GM12878 (cell line): ENCODE data around the gene CEP83. TPM values are rescaled to one million over a fixed set of nuclear protein-coding genes. Genes with fewer than 3 reads are reported as not detected.
"Not testable (repeated sequence)": the region's sequence is repeated elsewhere in the genome, so short reads cannot be mapped to it uniquely, and the experiment has no call there.

Experiments used
- ATAC-seq: fragments of 200-7000 bp; cut with Tn5 transposase; 3 replicates; pipeline ENCODE4 v1.9.1; 2020; ENCODE audit warnings: mild to moderate bottlenecking, moderate library complexity
- BruUV-seq: library from RNA; stranded (reverse); fragments of 400-500 nt; replicated peaks from 2 replicates; lab custom pipeline; 2021; lab: Mats Ljungman, UMichigan
- CTCF ChIA-PET: fragments of 300-600 bp; sonication (Branson Sonifier 250); formaldehyde crosslinking; extraction: SDS; loops from one replicate; lab custom pipeline; 2021; ENCODE audit warnings: inconsistent platforms; lab: Yijun Ruan, JAX
- POLR2A ChIA-PET: fragments of 350-600 bp; formaldehyde crosslinking; extraction: SDS; loops from one replicate; lab custom pipeline; 2021; ENCODE audit warnings: inconsistent platforms; lab: Charles Lee
- RAD21 ChIA-PET: fragments of 300-600 bp; sonication (Branson Sonifier 250); formaldehyde crosslinking; loops from one replicate; lab custom pipeline; 2023; ENCODE audit warnings: antibody characterized with exemption; ENCODE audit not compliant: unreplicated experiment; lab: Charles Lee
- SMC1A ChIA-PET: fragments of 300-600 bp; sonication (Branson Sonifier 250); formaldehyde crosslinking; loops from one replicate; lab custom pipeline; 2023; ENCODE audit not compliant: unreplicated experiment, uncharacterized antibody; lab: Charles Lee
- DNase-seq: peaks from one replicate; pipeline ENCODE4 v3.0.0-alpha.2; 2011; ENCODE audit warnings: low read depth, low spot score
- FAIRE-seq: peaks from 3 replicates; lab custom pipeline; 2011; peaks lifted over from hg19 to GRCh38; lab: Jason Lieb, UNC
- H2AFZ ChIP-seq: 2 replicates; pipeline ENCODE4 v1.6.0; 2011; ENCODE audit warnings: low read depth, low read length, control low read depth; ENCODE audit not compliant: control insufficient read depth
- H3K27ac ChIP-seq: 2 replicates; pipeline ENCODE4 v1.5.1; 2011; ENCODE audit warnings: control low read depth; ENCODE audit not compliant: control insufficient read depth, insufficient read depth
- H3K27me3 ChIP-seq, 2 experiments: replicated peaks in 1 of 2; 2 replicates each; pipeline versions ENCODE4 v1.6.0 to v1.6.1; 2011; ENCODE audit warnings: low read length in 1 of 2; ENCODE audit not compliant: control insufficient read depth in 2 of 2, insufficient read depth in 2 of 2
- H3K36me3 ChIP-seq, 2 experiments: 2 replicates each; pipeline ENCODE4 v1.5.1; 2011; ENCODE audit warnings: low read length in 1 of 2; ENCODE audit not compliant: control insufficient read depth in 2 of 2, insufficient read depth in 2 of 2
- H3K4me1 ChIP-seq: 2 replicates; pipeline ENCODE4 v1.6.1; 2011; ENCODE audit warnings: mild to moderate bottlenecking, low read length, moderate library complexity, mixed read lengths; ENCODE audit not compliant: control insufficient read depth, insufficient read depth
- H3K4me2 ChIP-seq: 2 replicates; pipeline ENCODE4 v1.6.0; 2011; ENCODE audit warnings: control low read depth; ENCODE audit not compliant: control insufficient read depth, insufficient read depth
- H3K4me3 ChIP-seq: fragments of 200-600 bp; sonication (generic); 2 replicates; pipeline ENCODE4 v1.5.1; 2016
- H3K79me2 ChIP-seq: 2 replicates; pipeline ENCODE4 v1.6.0; 2011; ENCODE audit warnings: low read length; ENCODE audit not compliant: control insufficient read depth, insufficient read depth
- H3K9ac ChIP-seq: 2 replicates; pipeline ENCODE4 v1.8.0; 2011; ENCODE audit warnings: low read length, control low read depth, mixed read lengths; ENCODE audit not compliant: control insufficient read depth, insufficient read depth
- H3K9me3 ChIP-seq: replicated peaks from 3 replicates; pipeline ENCODE4 v1.5.1; 2011; ENCODE audit warnings: mild to moderate bottlenecking, low read length; ENCODE audit not compliant: control insufficient read depth, insufficient read depth
- H4K20me1 ChIP-seq: 2 replicates; pipeline ENCODE4 v1.6.0; 2011; ENCODE audit not compliant: control insufficient read depth, insufficient read depth
- CBX3 ChIP-seq: fragments of 200-600 bp; sonication (generic); IDR thresholded peaks from 2 replicates; pipeline ENCODE4 v1.6.1; 2016; ENCODE audit warnings: low read depth, borderline replicate concordance
- CREM ChIP-seq: IDR thresholded peaks from 2 replicates; pipeline ENCODE4 v1.6.1; 2014; ENCODE audit warnings: antibody characterized with exemption, low read depth
- FOS ChIP-seq: IDR thresholded peaks from 3 replicates; pipeline ENCODE4 v1.6.1; 2011; ENCODE audit warnings: borderline replicate concordance; ENCODE audit not compliant: insufficient read length; ENCODE audit errors: extremely low read depth
- FOXM1 ChIP-seq: IDR thresholded peaks from 2 replicates; pipeline ENCODE4 v1.6.1; 2012; ENCODE audit warnings: low read depth, mild to moderate bottlenecking, inconsistent platforms, low read length, moderate library complexity
- KDM1A ChIP-seq: fragments of 200-600 bp; sonication (generic); IDR thresholded peaks from 2 replicates; pipeline ENCODE4 v1.6.1; 2016; ENCODE audit warnings: borderline replicate concordance
- NFYB ChIP-seq: IDR thresholded peaks from 2 replicates; pipeline ENCODE4 v1.6.1; 2011; ENCODE audit warnings: low read depth, mild to moderate bottlenecking, low read length, improper control_type of control experiment, moderate library complexity; ENCODE audit not compliant: insufficient read depth
- NR2C2 ChIP-seq: IDR thresholded peaks from 2 replicates; pipeline ENCODE4 v1.6.1; 2011; ENCODE audit warnings: borderline replicate concordance, low read depth; ENCODE audit not compliant: control insufficient read depth, insufficient read length
- SIX5 ChIP-seq: IDR thresholded peaks from 2 replicates; pipeline ENCODE4 v1.6.1; 2011; ENCODE audit warnings: mild to moderate bottlenecking, low read depth, low read length, moderate library complexity; ENCODE audit not compliant: severe bottlenecking
- YY1 ChIP-seq: IDR thresholded peaks from 2 replicates; pipeline ENCODE4 v1.6.1; 2011; ENCODE audit warnings: low read depth, mild to moderate bottlenecking, low read length
- ZNF217 ChIP-seq: fragments of 450-650 bp; IDR thresholded peaks from 2 replicates; pipeline ENCODE4 v1.6.1; 2017; ENCODE audit warnings: antibody characterized with exemption, mild to moderate bottlenecking
- WGBS: methylation state at CpG from one replicate; pipeline ENCODE4 v1.1.6; 2016; ENCODE audit warnings: low lambda C conversion rate; ENCODE audit not compliant: insufficient replicate concordance, insufficient coverage; ENCODE audit errors: missing lambda C conversion rate; 5-methylcytosine and 5-hydroxymethylcytosine counted together
- in situ Hi-C: fragments of 300-500 bp; cut with MboI; formaldehyde crosslinking; loops from 9 replicates; pipeline ENCODE4 v1.14.3; 2018; ENCODE audit warnings: mixed read lengths
- intact Hi-C: fragments of 100-400 bp; cut with micrococcal nuclease; formaldehyde crosslinking; loops from one replicate; pipeline ENCODE4 v1.14.2; 2022; ENCODE audit not compliant: unreplicated experiment
- polyA plus RNA-seq, 11 experiments: library from polyadenylated mRNA; depleted of rRNA in 4 of 11; unstranded in 6 of 11; stranded (reverse) in 5 of 11; fragments of >200 nt; fragmentation: Nextera tagmentation in 4 of 11; fragmentation: Illumina TruSeq in 1 of 11; extraction: Ambion mirVana in 4 of 11; extraction: Trizol in 1 of 11; gene quantifications; 1 replicate in 1 of 11; 2 replicates in 10 of 11; pipeline versions ENCODE4 v1.2.1 to v1.2.3, GENCODE V29; 2011 to 2016; ENCODE audit warnings: inconsistent platforms in 2 of 11, missing spikeins in 2 of 11, low read depth in 1 of 11
- total RNA-seq, 4 experiments: library from RNA; depleted of rRNA in 3 of 4; stranded (reverse); fragments of >200 nt in 3 of 4; fragmentation: Illumina TruSeq in 1 of 4; extraction: Trizol in 1 of 4; gene quantifications; 2 replicates each; pipeline versions ENCODE4 v1.2.1 to v1.2.3, GENCODE V29; 2013 to 2021
- TF ChIP-seq, protein P1 (sequence below): fragments of 450-650 bp; IDR thresholded peaks from 2 replicates; pipeline ENCODE4 v1.6.1; 2017; ENCODE audit warnings: mild to moderate bottlenecking
- TF ChIP-seq, protein P2 (sequence below): fragments of 450-650 bp; formaldehyde crosslinking; IDR thresholded peaks from 2 replicates; pipeline ENCODE4 v1.4.0; 2020; ENCODE audit warnings: mild to moderate bottlenecking, moderate library complexity

CEP83 gene
- total and polyA plus RNA-seq, 10 of the 15 experiments (the other 5 are each of a cell fraction or from before 2014, with no cell fraction given) = 4.3 to 39.0 (median 22.5) TPM

DNA sequence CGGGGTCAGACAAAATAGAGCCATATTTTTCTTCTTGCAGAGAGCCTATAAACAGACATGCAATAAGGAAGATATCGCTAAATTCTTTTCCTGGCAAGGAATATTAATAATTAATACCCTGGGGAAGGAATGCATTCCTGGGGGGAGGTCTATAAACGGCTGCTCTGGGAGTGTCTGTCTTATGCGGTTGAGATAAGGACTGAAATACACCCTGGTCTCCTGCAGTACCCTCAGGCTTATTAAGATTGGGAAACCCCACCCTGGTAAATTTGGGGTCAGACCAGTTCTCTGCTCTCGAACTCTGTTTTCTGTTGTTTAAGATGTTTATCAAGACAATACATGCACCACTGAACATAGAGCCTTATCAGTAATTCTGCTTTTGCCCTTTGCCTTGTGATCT is 61.0 kb downstream of the CEP83 start:
- H4K20me1 ChIP-seq, H2AFZ ChIP-seq, RAD21 ChIA-PET, intact Hi-C loops, H3K4me3 ChIP-seq, DNase-seq, H3K9ac ChIP-seq, ATAC-seq, H3K27ac ChIP-seq, POLR2A ChIA-PET, H3K36me3 ChIP-seq, CTCF ChIA-PET, H3K27me3 ChIP-seq, H3K79me2 ChIP-seq, FAIRE-seq, H3K4me2 ChIP-seq, BruUV-seq, in situ Hi-C loops, H3K4me1 ChIP-seq: not testable (repeated sequence)
- H3K9me3 ChIP-seq = peaks cover 15% of the 10 kb centered on the region
- 0 out of 2 replicates have a peak, but pooled peaks have one; percentile 44 for TF ChIP-seq CBX3
- SMC1A ChIA-PET = interaction anchor here (0.7 kb wide), 1 partner anchor 63 kb away, joined by 3 read pairs; no protein-coding TSS in a partner anchor
- over 99% methylated on average over 5 of the region's 5 CpGs for WGBS

DNA sequence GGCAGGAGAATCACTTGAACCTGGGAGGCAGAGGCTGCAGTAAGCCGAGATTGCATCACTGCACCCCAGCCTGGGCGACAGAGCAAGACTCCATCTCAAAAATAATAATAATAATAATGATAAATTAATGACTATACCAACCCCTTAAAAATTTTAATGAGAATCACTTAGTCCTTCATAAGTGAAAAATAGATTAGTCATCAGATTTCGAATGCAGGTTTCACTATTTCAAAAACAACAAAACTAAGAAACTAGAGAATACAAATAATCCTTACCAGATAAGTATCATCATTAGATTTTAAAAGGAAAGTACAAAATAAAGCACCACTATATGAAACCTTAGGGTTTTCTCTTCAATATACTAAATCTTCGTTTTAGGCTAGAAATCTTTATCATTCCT is 62.3 kb downstream of the CEP83 start:
- H2AFZ ChIP-seq = no peak overlapping the region
- in situ Hi-C loops (no loop called here), intact Hi-C loops (no loop called here)
- H3K27ac ChIP-seq = no peak overlapping the region
- H3K4me2 ChIP-seq = no peak overlapping the region
- H3K36me3 ChIP-seq = peaks cover 0 to 5% of the 10 kb centered on the region in 2 experiments; a peak in 3 of 4 replicates
- no TSS peak for BruUV-seq
- DNase-seq = no peak
- CTCF ChIA-PET = no interaction called here
- peaks cover 15% of the 10 kb centered on the region for H3K9me3 ChIP-seq
- no peaks in the 10 kb centered on the region for H3K27me3 ChIP-seq
- no peak for FAIRE-seq
- no peaks in the 10 kb centered on the region for H4K20me1 ChIP-seq
- SMC1A ChIA-PET = interaction anchor here (1.7 kb wide), 1 partner anchor 8 kb away, joined by 5 read pairs; no protein-coding TSS in a partner anchor
- ATAC-seq = no peak
- RAD21 ChIA-PET = no interaction called here
- no peak overlapping the region for H3K9ac ChIP-seq
- WGBS = 94% methylated on average over 4 of the region's 4 CpGs
- H3K4me1 ChIP-seq = no peaks in the 10 kb centered on the region
- H3K79me2 ChIP-seq = no peaks in the 10 kb centered on the region
- POLR2A ChIA-PET = no interaction called here
- no peak overlapping the region for H3K4me3 ChIP-seq
- TF ChIP-seq NFYB (no peak), FOS (no peak), NR2C2 (no peak), CREM (no peak), SIX5 (no peak), KDM1A (no peak), ZNF217 (no peak), YY1 (no peak), FOXM1 (no peak)
- TF ChIP-seq, protein P1, sequence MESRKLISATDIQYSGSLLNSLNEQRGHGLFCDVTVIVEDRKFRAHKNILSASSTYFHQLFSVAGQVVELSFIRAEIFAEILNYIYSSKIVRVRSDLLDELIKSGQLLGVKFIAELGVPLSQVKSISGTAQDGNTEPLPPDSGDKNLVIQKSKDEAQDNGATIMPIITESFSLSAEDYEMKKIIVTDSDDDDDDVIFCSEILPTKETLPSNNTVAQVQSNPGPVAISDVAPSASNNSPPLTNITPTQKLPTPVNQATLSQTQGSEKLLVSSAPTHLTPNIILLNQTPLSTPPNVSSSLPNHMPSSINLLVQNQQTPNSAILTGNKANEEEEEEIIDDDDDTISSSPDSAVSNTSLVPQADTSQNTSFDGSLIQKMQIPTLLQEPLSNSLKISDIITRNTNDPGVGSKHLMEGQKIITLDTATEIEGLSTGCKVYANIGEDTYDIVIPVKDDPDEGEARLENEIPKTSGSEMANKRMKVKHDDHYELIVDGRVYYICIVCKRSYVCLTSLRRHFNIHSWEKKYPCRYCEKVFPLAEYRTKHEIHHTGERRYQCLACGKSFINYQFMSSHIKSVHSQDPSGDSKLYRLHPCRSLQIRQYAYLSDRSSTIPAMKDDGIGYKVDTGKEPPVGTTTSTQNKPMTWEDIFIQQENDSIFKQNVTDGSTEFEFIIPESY = no peak
- TF ChIP-seq, protein P2, sequence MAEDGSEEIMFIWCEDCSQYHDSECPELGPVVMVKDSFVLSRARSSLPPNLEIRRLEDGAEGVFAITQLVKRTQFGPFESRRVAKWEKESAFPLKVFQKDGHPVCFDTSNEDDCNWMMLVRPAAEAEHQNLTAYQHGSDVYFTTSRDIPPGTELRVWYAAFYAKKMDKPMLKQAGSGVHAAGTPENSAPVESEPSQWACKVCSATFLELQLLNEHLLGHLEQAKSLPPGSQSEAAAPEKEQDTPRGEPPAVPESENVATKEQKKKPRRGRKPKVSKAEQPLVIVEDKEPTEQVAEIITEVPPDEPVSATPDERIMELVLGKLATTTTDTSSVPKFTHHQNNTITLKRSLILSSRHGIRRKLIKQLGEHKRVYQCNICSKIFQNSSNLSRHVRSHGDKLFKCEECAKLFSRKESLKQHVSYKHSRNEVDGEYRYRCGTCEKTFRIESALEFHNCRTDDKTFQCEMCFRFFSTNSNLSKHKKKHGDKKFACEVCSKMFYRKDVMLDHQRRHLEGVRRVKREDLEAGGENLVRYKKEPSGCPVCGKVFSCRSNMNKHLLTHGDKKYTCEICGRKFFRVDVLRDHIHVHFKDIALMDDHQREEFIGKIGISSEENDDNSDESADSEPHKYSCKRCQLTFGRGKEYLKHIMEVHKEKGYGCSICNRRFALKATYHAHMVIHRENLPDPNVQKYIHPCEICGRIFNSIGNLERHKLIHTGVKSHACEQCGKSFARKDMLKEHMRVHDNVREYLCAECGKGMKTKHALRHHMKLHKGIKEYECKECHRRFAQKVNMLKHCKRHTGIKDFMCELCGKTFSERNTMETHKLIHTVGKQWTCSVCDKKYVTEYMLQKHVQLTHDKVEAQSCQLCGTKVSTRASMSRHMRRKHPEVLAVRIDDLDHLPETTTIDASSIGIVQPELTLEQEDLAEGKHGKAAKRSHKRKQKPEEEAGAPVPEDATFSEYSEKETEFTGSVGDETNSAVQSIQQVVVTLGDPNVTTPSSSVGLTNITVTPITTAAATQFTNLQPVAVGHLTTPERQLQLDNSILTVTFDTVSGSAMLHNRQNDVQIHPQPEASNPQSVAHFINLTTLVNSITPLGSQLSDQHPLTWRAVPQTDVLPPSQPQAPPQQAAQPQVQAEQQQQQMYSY = no peak
